HepG2 (cell line): ENCODE measurements around the gene NUDT1. TPM values are rescaled to one million over a fixed set of nuclear protein-coding genes. Genes with fewer than 3 reads are reported as not detected.

Experiments
- ERF ChIP-seq: IDR thresholded peaks from 2 replicates; pipeline ENCODE4 v1.6.1; 2018; ENCODE audit warnings: missing biosample characterization, missing genetic modification reagents
- FOXJ3 ChIP-seq: sonication (generic); formaldehyde crosslinking; IDR thresholded peaks from 2 replicates; pipeline ENCODE4 v1.4.0; 2020; ENCODE audit warnings: missing genetic modification reagents, mild to moderate bottlenecking, borderline replicate concordance
- MIER3 ChIP-seq: IDR thresholded peaks from 2 replicates; pipeline ENCODE4 v1.6.1; 2016; ENCODE audit warnings: missing compliant biosample characterization, borderline replicate concordance
- MXD4 ChIP-seq: IDR thresholded peaks from 2 replicates; pipeline ENCODE4 v1.6.1; 2016; ENCODE audit warnings: mild to moderate bottlenecking, missing biosample characterization, missing genetic modification reagents
- NCOR1 ChIP-seq: fragments of 200-600 bp; sonication (generic); IDR thresholded peaks from 2 replicates; pipeline ENCODE4 v1.7.0; 2017; ENCODE audit warnings: antibody characterized with exemption, low read length, borderline replicate concordance
- PITX1 ChIP-seq: sonication (generic); formaldehyde crosslinking; IDR thresholded peaks from 2 replicates; pipeline ENCODE4 v1.5.1; 2020; ENCODE audit warnings: mild to moderate bottlenecking, missing genetic modification reagents
- POGZ ChIP-seq: sonication (generic); formaldehyde crosslinking; IDR thresholded peaks from 2 replicates; pipeline ENCODE4 v1.4.0; 2020; ENCODE audit warnings: mild to moderate bottlenecking, missing genetic modification reagents
- TCF12 ChIP-seq, 2 experiments: fragments of 450-650 bp in 1 of 2; sonication (generic) in 1 of 2; formaldehyde crosslinking in 1 of 2; IDR thresholded peaks; 2 replicates each; pipeline versions ENCODE4 v1.6.1 to v1.8.0; 2017 to 2022; ENCODE audit warnings: antibody characterized with exemption in 1 of 2, mild to moderate bottlenecking in 1 of 2, missing genetic modification reagents in 1 of 2, moderate library complexity in 1 of 2
- ZNF143 ChIP-seq: sonication (generic); formaldehyde crosslinking; IDR thresholded peaks from 2 replicates; pipeline ENCODE4 v1.4.0; 2020; ENCODE audit warnings: missing genetic modification reagents
- ZNF33B ChIP-seq: sonication (generic); formaldehyde crosslinking; IDR thresholded peaks from 2 replicates; pipeline ENCODE4 v1.5.1; 2020; ENCODE audit warnings: mild to moderate bottlenecking, missing genetic modification reagents
- ZNF543 ChIP-seq: sonication (generic); formaldehyde crosslinking; IDR thresholded peaks from 2 replicates; pipeline ENCODE4 v1.4.0; 2020; ENCODE audit warnings: mild to moderate bottlenecking, missing genetic modification reagents
- ZNF782 ChIP-seq: sonication (generic); formaldehyde crosslinking; IDR thresholded peaks from 2 replicates; pipeline ENCODE4 v1.4.0; 2020; ENCODE audit warnings: missing genetic modification reagents, mild to moderate bottlenecking, borderline replicate concordance
- ZNF879 ChIP-seq: sonication (generic); formaldehyde crosslinking; IDR thresholded peaks from 2 replicates; pipeline ENCODE4 v1.8.1; 2023; ENCODE audit warnings: missing genetic modification reagents
- ZNF891 ChIP-seq: sonication (generic); formaldehyde crosslinking; IDR thresholded peaks from 2 replicates; pipeline ENCODE4 v1.5.0; 2020; ENCODE audit warnings: mild to moderate bottlenecking, missing genetic modification reagents
- polyA plus RNA-seq, 8 experiments: library from polyadenylated mRNA; depleted of rRNA in 3 of 8; stranded (reverse) in 7 of 8; unstranded in 1 of 8; fragments of >200 nt; fragmentation: Illumina TruSeq in 4 of 8; extraction: Trizol in 4 of 8; gene quantifications; 2 replicates each; pipeline versions ENCODE4 v1.2.1 to v1.2.3, GENCODE V29; 2011 to 2016; ENCODE audit warnings: low read depth in 4 of 8, missing spikeins in 1 of 8, mixed read lengths in 1 of 8; ENCODE audit not compliant: insufficient read depth in 1 of 8
- total RNA-seq, 5 experiments: library from RNA; depleted of rRNA; stranded (reverse); fragments of >200 nt; fragmentation: Illumina TruSeq; extraction: Trizol; gene quantifications; 2 replicates each; pipeline ENCODE4 v1.2.3, GENCODE V29; 2016; ENCODE audit warnings: low read depth in 1 of 5
- TF ChIP-seq, protein P1 (sequence below): sonication (generic); formaldehyde crosslinking; IDR thresholded peaks from 2 replicates; pipeline ENCODE4 v1.8.1; 2023; ENCODE audit warnings: mild to moderate bottlenecking, inconsistent platforms, moderate library complexity, missing genetic modification reagents, borderline replicate concordance
- TF ChIP-seq, protein P2 (sequence below): sonication (generic); formaldehyde crosslinking; IDR thresholded peaks from 2 replicates; pipeline ENCODE4 v1.4.0; 2020; ENCODE audit warnings: missing genetic modification reagents
- TF ChIP-seq, protein P3 (sequence below): sonication (generic); formaldehyde crosslinking; IDR thresholded peaks from 2 replicates; pipeline ENCODE4 v1.5.0; 2020; ENCODE audit warnings: missing genetic modification reagents
- TF ChIP-seq, protein P4 (sequence below): fragments of 450-650 bp; IDR thresholded peaks from 2 replicates; pipeline ENCODE4 v1.6.1; 2017; ENCODE audit warnings: mild to moderate bottlenecking

NUDT1 gene
- total and polyA plus RNA-seq, 2 of the 13 experiments (the other 11 are each of a cell fraction or from before 2014, with no cell fraction given), result 9.1 to 26.8 TPM

DNA sequence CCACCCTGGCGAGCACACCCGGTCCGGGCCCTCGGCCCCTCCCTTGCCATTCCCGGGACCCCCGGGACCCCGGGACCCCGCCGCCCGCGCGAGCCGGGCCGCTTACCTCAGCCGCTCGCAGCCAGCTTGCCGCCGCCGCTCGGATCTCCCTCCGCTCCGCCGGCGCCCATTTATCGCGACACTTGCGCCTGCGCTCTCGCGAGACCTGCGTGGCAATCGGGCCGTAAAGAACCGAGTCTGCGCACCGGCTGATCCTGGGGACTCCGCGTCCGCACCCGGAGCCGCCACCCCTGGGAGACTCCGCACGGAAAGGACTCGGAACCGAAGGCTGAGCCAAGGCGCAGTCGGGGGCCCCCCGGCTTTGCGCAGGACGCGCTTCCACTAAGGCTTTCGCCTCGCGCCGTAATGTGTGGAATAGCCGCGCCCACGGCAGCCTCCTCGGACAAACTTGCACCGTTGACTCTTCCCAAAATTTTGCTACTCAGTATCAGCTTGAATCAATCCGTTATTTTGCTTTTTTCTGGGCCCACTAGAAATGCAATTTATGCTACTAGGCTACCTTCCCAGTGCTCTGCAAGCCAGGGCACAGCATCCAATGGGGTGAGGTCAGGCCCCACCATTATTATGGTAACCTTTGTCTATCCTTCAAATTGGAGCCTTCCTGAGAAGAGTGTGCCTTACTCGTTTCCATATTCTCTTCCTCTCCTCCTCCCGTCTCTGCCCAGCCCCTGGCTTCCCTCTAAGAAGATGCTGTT is 9.1 kb upstream of the NUDT1 start, which contains the start of gene MAD1L1 (continued):
- no peak for TF ChIP-seq TCF12 (IDR thresholded peaks at IDR 0.05)
- peak; percentile 86 for TF ChIP-seq TCF12 (CRISPR knock-in tag; IDR thresholded peaks at IDR 0.05)
- peak; percentile 54; the same call in 1 of the 2 replicates for TF ChIP-seq ZNF143 (CRISPR knock-in tag)
- TF ChIP-seq POGZ (CRISPR knock-in tag), result peak; percentile 81
- peak; percentile 48; the same call in 1 of the 2 replicates for TF ChIP-seq MIER3
- TF ChIP-seq ZNF782 (CRISPR knock-in tag), result peak; percentile 63; the same call in 1 of the 2 replicates
- TF ChIP-seq, protein P1, sequence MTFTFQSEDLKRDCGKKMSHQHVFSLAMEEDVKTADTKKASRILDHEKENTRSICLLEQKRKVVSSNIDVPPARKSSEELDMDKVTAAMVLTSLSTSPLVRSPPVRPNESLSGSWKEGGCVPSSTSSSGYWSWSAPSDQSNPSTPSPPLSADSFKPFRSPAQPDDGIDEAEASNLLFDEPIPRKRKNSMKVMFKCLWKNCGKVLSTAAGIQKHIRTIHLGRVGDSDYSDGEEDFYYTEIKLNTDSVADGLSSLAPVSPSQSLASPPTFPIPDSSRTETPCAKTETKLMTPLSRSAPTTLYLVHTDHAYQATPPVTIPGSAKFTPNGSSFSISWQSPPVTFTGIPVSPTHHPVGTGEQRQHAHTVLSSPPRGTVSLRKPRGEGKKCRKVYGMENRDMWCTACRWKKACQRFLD (CRISPR knock-in tag), result 0 out of 2 replicates have a peak, but pooled peaks have one; percentile 50
- TF ChIP-seq MXD4, result peak; percentile 73; the same call in 1 of the 2 replicates
- TF ChIP-seq, protein P2, sequence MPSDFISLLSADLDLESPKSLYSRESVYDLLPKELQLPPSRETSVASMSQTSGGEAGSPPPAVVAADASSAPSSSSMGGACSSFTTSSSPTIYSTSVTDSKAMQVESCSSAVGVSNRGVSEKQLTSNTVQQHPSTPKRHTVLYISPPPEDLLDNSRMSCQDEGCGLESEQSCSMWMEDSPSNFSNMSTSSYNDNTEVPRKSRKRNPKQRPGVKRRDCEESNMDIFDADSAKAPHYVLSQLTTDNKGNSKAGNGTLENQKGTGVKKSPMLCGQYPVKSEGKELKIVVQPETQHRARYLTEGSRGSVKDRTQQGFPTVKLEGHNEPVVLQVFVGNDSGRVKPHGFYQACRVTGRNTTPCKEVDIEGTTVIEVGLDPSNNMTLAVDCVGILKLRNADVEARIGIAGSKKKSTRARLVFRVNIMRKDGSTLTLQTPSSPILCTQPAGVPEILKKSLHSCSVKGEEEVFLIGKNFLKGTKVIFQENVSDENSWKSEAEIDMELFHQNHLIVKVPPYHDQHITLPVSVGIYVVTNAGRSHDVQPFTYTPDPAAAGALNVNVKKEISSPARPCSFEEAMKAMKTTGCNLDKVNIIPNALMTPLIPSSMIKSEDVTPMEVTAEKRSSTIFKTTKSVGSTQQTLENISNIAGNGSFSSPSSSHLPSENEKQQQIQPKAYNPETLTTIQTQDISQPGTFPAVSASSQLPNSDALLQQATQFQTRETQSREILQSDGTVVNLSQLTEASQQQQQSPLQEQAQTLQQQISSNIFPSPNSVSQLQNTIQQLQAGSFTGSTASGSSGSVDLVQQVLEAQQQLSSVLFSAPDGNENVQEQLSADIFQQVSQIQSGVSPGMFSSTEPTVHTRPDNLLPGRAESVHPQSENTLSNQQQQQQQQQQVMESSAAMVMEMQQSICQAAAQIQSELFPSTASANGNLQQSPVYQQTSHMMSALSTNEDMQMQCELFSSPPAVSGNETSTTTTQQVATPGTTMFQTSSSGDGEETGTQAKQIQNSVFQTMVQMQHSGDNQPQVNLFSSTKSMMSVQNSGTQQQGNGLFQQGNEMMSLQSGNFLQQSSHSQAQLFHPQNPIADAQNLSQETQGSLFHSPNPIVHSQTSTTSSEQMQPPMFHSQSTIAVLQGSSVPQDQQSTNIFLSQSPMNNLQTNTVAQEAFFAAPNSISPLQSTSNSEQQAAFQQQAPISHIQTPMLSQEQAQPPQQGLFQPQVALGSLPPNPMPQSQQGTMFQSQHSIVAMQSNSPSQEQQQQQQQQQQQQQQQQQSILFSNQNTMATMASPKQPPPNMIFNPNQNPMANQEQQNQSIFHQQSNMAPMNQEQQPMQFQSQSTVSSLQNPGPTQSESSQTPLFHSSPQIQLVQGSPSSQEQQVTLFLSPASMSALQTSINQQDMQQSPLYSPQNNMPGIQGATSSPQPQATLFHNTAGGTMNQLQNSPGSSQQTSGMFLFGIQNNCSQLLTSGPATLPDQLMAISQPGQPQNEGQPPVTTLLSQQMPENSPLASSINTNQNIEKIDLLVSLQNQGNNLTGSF (CRISPR knock-in tag), result peak; percentile 74; the same call in 1 of the 2 replicates
- TF ChIP-seq ZNF891 (CRISPR knock-in tag), result 0 out of 2 replicates have a peak, but pooled peaks have one; percentile 44
- TF ChIP-seq ERF (CRISPR knock-in tag), result peak; percentile 44; the same call in 1 of the 2 replicates
- TF ChIP-seq, protein P3, sequence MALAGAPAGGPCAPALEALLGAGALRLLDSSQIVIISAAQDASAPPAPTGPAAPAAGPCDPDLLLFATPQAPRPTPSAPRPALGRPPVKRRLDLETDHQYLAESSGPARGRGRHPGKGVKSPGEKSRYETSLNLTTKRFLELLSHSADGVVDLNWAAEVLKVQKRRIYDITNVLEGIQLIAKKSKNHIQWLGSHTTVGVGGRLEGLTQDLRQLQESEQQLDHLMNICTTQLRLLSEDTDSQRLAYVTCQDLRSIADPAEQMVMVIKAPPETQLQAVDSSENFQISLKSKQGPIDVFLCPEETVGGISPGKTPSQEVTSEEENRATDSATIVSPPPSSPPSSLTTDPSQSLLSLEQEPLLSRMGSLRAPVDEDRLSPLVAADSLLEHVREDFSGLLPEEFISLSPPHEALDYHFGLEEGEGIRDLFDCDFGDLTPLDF (CRISPR knock-in tag), result peak; percentile 18; the same call in 1 of the 2 replicates
- TF ChIP-seq, protein P4, sequence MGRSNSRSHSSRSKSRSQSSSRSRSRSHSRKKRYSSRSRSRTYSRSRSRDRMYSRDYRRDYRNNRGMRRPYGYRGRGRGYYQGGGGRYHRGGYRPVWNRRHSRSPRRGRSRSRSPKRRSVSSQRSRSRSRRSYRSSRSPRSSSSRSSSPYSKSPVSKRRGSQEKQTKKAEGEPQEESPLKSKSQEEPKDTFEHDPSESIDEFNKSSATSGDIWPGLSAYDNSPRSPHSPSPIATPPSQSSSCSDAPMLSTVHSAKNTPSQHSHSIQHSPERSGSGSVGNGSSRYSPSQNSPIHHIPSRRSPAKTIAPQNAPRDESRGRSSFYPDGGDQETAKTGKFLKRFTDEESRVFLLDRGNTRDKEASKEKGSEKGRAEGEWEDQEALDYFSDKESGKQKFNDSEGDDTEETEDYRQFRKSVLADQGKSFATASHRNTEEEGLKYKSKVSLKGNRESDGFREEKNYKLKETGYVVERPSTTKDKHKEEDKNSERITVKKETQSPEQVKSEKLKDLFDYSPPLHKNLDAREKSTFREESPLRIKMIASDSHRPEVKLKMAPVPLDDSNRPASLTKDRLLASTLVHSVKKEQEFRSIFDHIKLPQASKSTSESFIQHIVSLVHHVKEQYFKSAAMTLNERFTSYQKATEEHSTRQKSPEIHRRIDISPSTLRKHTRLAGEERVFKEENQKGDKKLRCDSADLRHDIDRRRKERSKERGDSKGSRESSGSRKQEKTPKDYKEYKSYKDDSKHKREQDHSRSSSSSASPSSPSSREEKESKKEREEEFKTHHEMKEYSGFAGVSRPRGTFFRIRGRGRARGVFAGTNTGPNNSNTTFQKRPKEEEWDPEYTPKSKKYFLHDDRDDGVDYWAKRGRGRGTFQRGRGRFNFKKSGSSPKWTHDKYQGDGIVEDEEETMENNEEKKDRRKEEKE, result no peak
- TF ChIP-seq PITX1 (CRISPR knock-in tag), result no peak; the same call in 1 of the 2 replicates
- TF ChIP-seq FOXJ3 (CRISPR knock-in tag), result peak; percentile 35; the same call in 1 of the 2 replicates
- TF ChIP-seq ZNF879, result no peak
- TF ChIP-seq ZNF33B (CRISPR knock-in tag), result no peak
- no peak for TF ChIP-seq NCOR1
- TF ChIP-seq ZNF543 (CRISPR knock-in tag), result peak; percentile 74; the same call in 1 of the 2 replicates
